Hematopoietic multipotent progenitor cell (in vitro differentiated cells): Measurements from ENCODE around the gene ACP4. TPM values are rescaled to one million over a fixed set of nuclear protein-coding genes. Genes with fewer than 3 reads are reported as not detected.

Experiments
- DNase-seq, 3 donors: peaks; one replicate each; pipeline ENCODE4 v3.0.0-alpha.2; 2011 to 2015; ENCODE audit warnings: low read depth in 2 of 3, low spot score in 2 of 3
- total RNA-seq: library from RNA; depleted of rRNA; stranded (reverse); fragments of >200 nt; gene quantifications from one replicate; pipeline ENCODE4 v1.2.3, GENCODE V29; 2012

The ACP4 gene
- total RNA-seq, 1 donor = not detected

DNA sequence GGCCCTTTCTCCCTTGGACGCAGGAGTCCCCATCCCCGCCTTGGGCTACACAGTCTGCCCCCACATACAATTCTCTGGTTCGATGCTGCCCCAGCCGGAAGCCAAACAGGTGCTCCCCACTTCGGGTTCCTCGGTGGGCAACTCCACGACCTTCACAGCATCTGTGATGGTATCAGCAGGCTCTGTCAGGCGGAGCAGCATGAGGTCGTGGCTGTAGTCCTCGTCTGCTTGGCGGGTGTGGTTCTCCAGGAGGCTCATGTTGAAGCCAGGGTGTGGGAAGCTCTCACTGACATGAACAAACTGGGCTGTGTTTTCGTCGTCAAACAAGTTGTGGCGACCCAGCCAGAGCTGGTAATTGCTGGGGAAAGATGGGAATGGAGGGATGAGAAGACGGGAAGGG, 29.9 kb downstream of the ACP4 start:
- DNase-seq = no peak

DNA sequence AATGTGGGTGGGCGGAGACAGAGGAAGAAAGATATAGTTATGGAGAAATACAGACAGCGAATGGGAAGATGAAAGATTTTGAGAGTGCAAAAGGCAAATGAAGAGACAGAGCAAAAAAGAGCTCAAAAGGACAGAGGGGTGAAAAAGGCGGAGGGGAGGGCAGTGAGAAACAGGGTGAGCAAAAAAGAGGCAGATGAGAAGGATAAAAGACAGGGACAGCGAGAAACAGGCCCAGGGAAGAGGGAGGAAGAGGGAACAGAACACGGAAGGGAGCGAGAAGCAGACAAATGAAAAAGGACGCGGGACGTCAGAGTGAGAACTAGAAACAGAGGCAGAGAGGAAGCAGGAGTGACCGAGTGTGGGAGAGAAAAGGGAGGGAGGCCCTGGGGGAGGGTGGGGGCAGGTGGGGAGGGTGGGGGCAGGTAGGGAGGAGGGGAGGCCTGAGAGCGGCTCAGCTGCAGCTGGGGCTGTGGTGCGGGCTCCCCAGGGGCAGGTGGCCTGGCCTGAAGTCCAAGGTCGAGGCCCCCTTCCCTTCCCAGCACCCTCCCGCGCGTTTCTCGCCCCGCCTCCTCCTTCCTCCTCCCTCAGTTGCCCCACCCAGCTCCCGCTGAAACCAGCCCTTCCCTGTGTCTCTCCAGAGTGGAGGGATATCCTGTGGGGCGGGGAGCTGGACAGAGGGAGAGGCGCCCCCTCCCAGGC, 30.5 kb downstream of the ACP4 start:
- no peak for DNase-seq

DNA sequence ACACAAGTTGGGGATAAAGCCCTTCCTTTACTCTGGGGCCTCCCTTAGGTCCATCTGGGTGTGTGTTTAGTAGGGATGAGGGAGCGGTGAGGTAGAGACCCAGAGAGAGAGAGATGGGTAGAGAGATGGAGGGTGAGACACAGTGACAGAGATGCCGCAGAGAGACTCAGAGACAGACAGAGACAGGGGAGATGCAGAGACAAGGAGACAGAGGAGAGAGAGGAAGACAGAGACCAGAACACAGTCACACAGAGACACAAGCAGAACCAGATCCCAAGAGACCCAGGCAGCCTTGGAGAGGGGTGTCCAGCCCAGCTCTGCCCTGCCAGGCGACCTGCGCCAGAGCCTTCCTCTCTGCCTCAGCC, 31.0 kb downstream of the ACP4 start:
- no peak for DNase-seq

DNA sequence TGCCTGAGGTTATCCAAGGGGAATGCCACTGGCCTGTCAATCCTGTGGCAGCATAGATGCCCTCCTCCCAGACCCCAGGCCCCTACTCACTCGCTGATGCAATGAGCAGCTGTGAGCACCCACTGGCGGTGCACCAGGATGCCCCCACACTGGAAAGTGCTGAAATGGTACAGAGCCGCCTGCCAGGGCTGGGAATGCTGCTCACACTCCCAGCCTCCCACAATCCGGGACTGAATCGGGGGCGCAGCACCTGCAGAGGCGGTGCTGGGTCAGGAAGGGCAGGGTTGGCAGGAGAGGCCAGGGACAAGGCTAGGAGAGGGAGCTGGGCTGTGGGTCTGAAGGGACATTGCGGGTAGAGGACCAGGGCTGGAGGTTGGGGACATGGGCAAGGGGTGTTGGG, 31.4 kb downstream of the ACP4 start:
- no peak for DNase-seq

DNA sequence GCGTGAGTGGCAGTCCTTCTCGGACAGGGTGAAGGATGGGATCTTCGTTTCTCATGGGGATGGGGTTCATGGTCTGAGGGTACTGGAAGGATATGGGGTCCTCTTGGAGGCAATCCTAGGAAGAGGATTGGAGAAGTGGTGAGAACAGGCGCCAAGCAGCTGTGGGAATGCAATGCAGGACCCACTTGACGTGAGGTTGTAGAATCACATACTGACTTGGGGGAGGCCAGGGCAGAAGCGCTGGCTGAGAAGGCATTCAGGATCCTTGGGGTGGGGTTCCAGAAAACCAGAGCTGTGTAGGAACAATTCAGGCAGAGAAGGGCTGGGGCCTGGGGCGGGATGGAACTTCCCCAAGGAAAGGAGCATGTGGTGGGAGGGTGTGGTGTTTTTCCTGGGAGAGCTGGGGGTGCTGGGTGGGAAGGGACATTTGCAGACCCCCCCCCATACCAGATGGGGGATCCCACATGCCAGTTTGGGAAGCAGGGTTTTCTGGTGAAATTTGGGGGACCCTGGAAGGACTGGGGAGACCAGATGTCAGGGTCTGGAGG, 32.5 kb downstream of the ACP4 start:
- no peak for DNase-seq

DNA sequence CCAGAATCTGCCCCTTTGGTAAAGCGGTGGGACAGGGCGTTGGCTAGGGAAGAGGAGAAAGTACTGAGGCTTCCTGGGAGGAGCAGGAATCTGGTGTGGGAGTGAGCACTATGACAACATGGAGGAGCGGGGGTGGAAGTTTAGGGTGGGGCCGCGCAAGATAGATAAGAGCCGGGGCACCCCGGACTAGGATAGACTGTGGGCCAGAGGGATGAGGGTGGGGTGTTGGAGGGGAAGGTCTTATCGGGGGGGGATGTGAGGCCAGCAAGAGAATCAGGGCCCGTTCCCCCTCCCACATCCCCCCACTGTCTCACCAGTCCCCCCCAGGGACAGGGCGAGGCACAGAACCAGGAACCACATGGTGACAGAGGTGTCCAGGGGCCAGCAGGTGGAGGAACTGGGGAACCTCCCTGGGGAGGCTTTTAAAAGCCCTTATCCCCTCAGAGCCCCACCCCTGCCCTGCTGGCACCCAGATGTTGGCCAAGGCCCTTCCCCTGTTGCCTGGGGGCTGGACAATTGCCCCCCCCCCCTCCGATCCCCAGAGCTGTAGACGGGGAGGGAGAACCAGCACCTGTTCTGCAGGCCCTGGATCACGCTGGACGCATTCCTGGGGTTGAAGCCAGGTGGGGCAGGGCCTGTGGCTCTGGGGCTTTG, 33.3 kb downstream of the ACP4 start, which contains the start of gene KLK1:
Gene KLK1, minus strand, starts transcription at position 399 of the 654 bp plus-strand sequence. Its CDS starts 39 bp downstream, at position 360.
- DNase-seq = no peak

DNA sequence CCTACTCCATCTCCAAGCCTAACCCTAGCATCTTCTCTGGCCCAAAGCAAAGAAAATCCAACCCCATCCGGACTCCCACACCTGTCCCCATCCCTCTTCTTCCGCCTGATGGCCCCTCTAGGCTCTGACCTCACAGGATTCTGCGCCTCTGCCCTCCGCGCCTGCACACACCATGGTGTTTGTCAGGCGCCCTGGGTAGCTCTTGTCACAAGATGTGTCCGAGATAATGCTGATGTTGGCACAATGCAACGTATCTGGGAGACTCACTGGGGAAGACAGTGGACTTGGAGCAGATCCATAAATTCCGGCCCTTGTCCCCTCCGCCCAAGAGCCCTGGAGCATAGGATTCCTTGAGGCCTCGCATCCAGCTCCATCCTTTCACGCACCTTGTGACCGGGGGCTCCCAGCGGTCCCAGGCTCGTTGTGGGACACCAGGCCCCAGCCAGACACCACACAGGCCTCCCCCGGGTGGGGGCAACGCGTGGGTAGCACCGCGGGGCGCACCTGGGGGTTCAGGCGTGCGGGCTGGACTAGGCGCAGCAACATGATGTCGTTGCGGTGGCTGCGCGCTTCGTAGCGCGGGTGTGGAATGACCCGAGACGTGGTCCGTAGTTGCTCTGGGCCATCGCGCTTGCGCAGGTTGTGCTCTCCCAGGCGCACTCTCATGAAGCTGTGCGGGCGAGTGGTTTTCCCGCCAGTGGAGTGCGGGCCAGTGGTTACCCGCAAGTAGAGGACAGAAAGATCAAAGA, 36.5 kb downstream of the ACP4 start:
- DNase-seq = no peak

DNA sequence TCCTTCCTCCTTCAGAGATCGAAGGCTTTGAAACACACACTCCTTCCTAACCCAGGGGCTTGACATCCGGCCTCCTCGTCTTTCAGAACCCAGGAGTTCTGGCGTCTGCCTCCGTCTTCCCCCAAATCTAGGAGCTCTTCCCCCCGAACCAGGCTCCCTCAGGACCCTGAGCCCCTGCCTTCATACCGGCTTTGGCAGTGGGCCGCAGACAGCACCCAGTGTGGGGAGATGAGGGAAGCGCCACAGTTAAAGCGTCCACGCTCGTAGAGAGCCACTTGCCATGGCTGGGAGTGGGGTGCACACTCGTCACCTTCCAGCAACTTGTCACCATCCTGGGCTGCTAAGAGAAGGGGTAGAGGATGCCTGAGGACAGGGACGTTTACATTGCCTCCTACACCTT, 37.3 kb downstream of the ACP4 start:
- no peak for DNase-seq

DNA sequence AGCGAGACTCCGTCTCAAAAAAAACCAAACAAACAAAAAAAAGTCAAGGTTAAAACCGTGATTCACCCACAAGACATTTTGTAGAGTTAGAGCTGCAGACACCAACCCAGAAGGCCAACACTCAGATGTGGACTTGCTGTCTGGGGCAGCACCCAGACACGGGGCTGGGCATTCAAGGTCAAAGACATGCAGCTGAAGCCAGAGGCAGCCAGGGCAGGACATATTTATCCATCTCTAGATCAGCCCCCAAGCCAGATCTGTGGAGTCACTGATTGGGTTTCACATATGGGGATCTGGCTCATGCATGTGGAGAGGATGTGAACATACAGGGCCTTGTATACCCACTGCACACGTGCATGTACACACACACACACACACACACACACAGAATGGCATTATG, 39.6 kb downstream of the ACP4 start:
- DNase-seq = no peak

DNA sequence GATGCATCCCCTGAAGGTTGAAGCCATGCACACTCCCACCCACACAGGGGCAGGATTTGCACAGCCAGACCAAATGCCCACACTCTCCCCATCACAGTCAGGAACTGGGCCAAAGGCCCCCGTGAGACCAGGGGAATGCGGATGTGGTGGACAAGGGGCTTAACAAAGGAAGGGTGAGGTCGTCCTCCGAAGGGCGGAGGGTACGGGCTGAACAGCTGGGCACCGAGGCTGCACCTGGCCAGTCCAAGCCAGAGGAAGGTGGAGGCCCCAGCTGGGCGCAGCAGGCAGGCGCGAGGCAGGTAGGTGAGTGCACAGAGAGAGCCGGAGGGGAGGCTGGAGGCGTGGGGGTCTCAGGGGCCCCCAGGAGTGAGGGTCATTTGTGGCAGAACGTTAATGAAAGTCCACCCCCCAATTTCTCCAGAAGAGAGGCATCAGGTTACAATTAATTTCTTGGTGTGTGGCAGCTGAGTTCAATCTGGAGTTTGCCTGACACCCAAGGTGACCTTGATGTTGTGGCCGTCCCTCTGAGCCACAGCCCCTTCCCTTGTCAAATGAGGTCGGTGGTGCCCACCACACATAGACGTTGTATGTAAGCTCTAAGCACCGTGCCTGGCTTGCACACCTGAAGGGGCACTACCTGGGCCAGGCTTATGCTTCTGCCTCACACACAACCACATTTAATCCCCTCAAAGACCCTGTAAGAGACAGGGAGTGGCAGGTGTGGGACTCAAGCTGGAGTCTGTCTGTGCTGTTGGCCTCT, 40.2 kb downstream of the ACP4 start:
- DNase-seq = no peak

DNA sequence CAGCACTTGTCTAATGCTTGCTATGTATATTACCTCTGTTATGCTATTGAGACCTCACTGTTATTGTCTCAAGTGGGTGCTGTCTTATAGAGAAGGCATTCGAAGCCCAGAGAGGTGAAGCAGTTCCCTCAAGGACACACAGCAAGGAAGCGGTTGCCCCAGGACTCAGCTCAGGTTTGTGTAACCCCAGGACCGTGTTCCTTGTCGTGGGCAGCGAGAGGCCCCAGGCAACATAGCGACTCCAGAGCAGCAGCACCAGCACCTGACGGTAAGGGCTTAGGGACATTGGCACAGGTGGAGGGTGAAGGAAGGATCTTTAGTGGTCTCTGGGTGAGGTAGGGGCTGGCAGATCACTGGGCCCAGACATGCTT, 40.8 kb downstream of the ACP4 start:
- no peak for DNase-seq

DNA sequence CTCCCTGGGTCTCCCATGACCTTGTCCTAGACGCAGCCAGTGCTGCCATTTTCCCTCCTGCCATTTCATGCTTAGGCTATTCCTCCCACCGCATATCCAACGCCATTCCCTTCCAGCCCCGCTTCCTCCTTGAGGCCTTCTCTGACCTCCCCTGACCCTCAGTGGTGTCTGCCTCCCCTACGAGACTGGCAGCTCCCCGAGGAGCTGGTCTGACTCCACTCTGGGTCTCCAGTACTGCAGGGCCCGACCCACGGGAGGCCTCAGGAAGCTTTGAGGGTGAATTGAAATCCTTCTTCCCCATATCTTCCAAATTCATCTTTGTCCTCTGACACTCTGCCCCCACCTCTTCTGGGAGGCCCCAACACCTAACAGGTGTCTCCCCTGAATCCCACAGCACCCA, 42.5 kb downstream of the ACP4 start:
- DNase-seq = no peak

DNA sequence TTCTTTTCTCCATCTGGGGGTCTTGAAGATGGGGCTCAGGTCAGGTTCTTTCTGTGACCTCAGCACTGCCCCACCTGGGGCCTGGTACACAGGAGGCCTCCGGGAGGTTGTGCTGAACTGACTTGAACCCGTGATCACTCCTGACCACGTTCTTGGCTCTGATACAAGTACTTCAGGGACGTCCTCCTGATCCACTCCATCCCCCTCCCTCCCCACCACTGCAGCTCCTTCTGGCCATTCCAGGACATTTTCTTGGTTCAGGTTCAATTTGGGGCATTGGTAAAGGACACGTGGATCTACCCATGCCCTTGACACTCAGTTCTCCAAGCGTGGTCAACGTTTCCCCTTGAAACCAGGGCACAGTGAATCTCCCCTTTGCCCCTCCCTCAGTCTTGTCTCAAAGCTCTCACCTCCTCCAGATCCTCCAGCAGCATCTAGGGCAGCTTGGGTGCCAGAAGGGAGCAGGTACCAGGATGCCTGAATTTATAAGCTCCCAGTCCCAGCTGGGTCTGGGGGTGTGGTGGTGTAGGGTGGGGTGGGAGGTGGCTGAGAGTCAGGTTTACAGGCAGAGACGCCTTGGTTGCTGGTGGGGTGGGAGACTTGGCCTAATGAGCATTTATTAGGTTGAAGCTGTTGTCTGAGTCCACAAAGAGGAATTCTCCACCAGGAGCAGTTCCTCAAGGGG, 43.0 kb downstream of the ACP4 start, which contains the start of gene KLK15:
Gene KLK15, minus strand, starts transcription at position 458 of the 685 bp plus-strand sequence. CDS start 2,082 bp downstream, outside the sequence.
- no peak for DNase-seq

DNA sequence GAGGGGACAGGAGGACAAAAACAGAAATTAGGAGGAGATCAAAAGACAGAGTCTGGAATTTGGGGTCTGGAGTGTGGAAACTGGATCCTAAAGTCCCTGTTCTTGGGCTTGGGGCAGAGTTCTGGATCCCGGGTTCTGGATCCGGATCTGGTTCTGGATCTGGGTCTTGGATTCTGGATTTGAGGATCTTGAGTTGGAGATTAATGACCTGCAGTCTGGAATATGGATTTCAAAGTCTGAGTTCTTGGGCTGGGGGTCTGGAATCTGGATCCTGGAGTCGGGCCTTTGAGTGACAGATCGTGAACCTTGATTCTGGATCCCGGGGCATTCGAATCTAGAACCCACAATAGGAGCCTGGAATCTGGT, 43.6 kb downstream of the ACP4 start:
- DNase-seq = no peak

DNA sequence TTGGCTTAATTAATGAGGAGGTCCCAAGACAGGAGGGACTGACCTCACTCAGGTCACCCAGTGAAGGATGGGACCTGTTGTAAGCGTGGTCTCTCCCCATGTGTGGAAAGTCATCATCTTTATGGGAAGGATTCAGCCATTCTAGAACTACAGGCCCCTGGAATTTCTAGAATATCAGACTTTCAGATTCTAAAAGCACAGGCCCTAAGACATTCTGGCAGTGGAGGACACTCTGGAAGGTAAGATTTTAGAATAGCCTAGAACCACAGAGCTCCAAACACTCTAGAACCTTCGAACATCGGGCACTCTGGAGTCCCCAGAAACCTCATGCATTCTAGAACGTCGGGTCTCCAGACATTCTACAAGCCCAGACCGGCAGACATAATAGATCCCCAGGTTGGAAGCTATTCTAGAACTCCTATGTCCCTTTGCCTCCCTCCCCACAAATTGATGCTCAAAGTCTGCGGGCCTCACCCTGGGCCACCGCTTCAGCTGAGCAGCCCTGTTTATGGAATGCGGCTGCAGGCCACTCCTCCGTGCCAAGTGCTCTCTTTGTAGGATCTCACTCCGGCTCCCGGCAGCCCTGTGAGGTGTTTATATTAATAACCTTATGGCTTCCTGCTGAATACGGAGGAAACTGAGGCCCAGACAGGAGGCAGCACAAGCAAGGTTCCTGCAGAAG, 45.0 kb downstream of the ACP4 start:
- no peak for DNase-seq

DNA sequence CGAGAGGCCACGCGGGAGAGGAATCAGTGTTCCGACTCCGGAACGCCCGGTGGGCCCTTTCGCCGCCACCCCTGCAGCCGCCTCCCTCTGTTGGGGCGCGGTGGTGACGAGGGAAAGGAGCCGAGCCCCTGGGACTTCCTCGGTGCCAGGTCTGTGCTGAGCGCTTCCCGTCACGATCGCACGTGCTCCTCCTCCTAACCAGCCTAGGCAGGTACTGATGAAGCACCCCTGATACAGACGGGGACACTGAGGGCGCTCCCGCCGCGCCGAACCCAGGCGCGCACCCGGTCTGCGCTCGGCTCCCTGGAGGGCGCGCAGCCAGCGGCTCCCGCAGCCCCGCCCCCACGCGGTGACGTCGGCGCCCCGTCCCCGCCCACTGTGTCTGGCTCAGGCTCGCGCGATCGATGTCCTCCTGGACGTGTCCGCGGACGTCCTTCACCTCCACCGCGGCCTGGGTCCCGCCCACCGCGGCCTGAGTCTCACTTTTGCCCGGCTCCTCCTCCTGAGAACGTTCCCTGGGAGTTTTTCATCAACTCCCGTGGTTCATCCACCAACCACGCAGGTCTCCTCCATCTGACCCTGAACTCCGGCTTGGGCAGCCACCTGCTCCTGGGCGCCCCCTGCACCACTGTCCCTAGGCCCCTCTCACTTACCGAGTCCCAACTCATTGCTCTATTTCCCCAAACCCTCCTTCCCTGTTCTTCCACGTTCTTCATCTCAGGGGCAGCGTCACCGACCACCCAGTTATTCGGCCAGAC, 45.7 kb downstream of the ACP4 start:
- DNase-seq = peak; percentile 24 to 46 (median 40)

DNA sequence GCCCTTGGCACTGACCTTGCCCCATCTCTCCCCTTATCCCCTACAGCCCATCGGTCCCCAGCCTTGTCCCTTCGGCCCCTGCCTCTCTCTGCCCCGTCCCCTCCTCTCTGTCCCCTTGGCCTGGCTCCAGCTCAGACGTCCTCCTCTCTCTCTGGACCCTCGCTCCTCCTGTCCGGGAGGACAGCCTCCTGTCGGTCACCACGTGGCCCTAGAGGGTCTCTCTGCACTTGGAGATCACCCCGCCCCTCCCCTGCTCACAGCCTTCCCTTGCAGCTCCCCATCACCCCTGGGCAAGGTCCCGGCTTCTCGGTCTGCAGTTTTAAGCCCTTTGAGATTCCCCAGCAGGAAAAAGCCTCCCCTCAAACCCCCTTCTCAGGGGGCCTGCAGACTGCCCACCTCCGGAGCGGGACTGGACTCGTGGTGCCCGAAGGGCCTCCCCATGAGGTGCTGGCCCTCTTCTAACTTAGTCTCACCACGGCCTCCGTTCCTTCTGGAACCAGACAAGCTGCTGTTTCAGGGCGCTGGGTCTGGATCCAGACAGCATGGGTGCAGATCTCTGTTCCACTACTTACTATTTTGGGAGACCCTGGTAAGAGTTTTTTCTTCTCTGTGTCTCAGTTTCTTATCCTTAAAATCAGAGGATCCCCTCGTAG, 46.5 kb downstream of the ACP4 start:
- no peak for DNase-seq

DNA sequence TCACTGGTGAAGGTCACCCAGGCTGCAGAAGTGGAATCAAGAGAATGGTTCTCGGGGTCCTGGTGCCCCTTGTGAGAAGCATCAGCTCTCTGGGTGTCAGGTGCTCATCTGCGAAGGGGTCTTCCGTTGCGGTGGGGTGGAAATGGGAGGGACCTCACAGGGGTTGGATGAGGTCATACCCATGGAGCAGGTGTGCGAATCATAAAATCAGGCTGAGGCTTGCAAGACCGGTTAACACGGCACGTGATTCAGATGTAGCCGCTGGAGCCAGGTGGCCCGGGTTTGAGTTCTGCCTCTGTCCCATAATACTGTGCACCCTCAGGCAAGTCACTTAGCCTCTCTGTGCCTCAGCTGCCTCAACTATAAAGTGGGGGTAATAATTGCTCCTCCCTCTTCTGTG, 47.1 kb downstream of the ACP4 start:
- DNase-seq = no peak
